IMR-90 (cell line): Measurements from ENCODE around the gene KRT1. TPM values are rescaled to one million over a fixed set of nuclear protein-coding genes. Genes with fewer than 3 reads are reported as not detected.

Experiments used
- ATAC-seq: fragments of 200-7000 bp; cut with Tn5 transposase; 2 replicates; pipeline ENCODE4 v1.9.1; 2020; ENCODE audit warnings: low read depth, mild to moderate bottlenecking, moderate library complexity
- BruUV-seq: library from RNA; stranded (reverse); fragments of 400-500 nt; replicated peaks from 2 replicates; lab custom pipeline; 2021; lab: Mats Ljungman, UMichigan
- CTCF ChIA-PET: fragments of 300-600 bp; formaldehyde crosslinking; extraction: SDS; loops from one replicate; lab custom pipeline; 2021; ENCODE audit warnings: antibody characterized with exemption; lab: Yijun Ruan, JAX
- POLR2A ChIA-PET: fragments of 300-600 bp; sonication (Branson Sonifier 250); formaldehyde crosslinking; loops from one replicate; lab custom pipeline; 2022; ENCODE audit warnings: antibody characterized with exemption; ENCODE audit not compliant: unreplicated experiment; lab: Charles Lee
- DNase-seq: peaks from one replicate; pipeline ENCODE4 v3.0.0; 2013
- H2AFZ ChIP-seq: replicated peaks from 2 replicates; pipeline ENCODE3; 2013; ENCODE audit warnings: low read length, mild to moderate bottlenecking; ENCODE audit not compliant: poor library complexity
- H2AK5ac ChIP-seq: 2 replicates; pipeline ENCODE4 v1.6.1; 2013; ENCODE audit warnings: low read depth, low read length, inconsistent platforms
- H2AK9ac ChIP-seq: replicated peaks from 2 replicates; pipeline ENCODE3; 2013; ENCODE audit warnings: mild to moderate bottlenecking, low read depth, low read length, moderate library complexity; ENCODE audit not compliant: poor library complexity
- H2BK120ac ChIP-seq: 2 replicates; pipeline ENCODE4 v1.6.1; 2013; ENCODE audit warnings: low read depth, low read length, inconsistent platforms
- H2BK15ac ChIP-seq: 3 replicates; pipeline ENCODE4 v1.6.1; 2013; ENCODE audit warnings: low read depth, low read length, inconsistent platforms
- H2BK20ac ChIP-seq: 2 replicates; pipeline ENCODE4 v1.6.1; 2013; ENCODE audit warnings: low read depth, mild to moderate bottlenecking, inconsistent platforms, low read length, moderate library complexity
- H2BK5ac ChIP-seq: 2 replicates; pipeline ENCODE4 v1.6.1; 2013; ENCODE audit warnings: mild to moderate bottlenecking, low read depth, low read length, inconsistent platforms; ENCODE audit not compliant: poor library complexity, severe bottlenecking
- H3K14ac ChIP-seq: replicated peaks from 2 replicates; pipeline ENCODE4 v1.6.1; 2013; ENCODE audit warnings: low read depth, low read length, inconsistent platforms
- H3K18ac ChIP-seq: 2 replicates; pipeline ENCODE4 v1.6.1; 2013; ENCODE audit warnings: low read depth, low read length, control low read depth
- H3K23ac ChIP-seq: 2 replicates; pipeline ENCODE4 v1.6.1; 2013; ENCODE audit warnings: low read depth, low read length, inconsistent platforms
- H3K27ac ChIP-seq: 2 replicates; pipeline ENCODE4 v1.5.1; 2013; ENCODE audit warnings: mild to moderate bottlenecking, control low read depth, low read length; ENCODE audit not compliant: insufficient read depth
- H3K27me3 ChIP-seq: 2 replicates; pipeline ENCODE4 v1.6.1; 2013; ENCODE audit warnings: low read length; ENCODE audit not compliant: control insufficient read depth, insufficient read depth
- H3K36me3 ChIP-seq: 2 replicates; pipeline ENCODE4 v1.6.1; 2013; ENCODE audit warnings: low read length, mixed read lengths; ENCODE audit not compliant: control insufficient read depth, insufficient read depth
- H3K4ac ChIP-seq: 2 replicates; pipeline ENCODE4 v1.6.1; 2013; ENCODE audit warnings: low read depth, low read length, inconsistent platforms
- H3K4me1 ChIP-seq: 2 replicates; pipeline ENCODE4 v1.6.1; 2013; ENCODE audit warnings: low read length, mixed read lengths; ENCODE audit not compliant: control insufficient read depth, insufficient read depth
- H3K4me2 ChIP-seq: 2 replicates; pipeline ENCODE4 v1.6.1; 2013; ENCODE audit warnings: low read depth, mild to moderate bottlenecking, control low read depth, low read length, moderate library complexity
- H3K4me3 ChIP-seq: 2 replicates; pipeline ENCODE4 v1.5.1; 2013; ENCODE audit warnings: low read depth, mild to moderate bottlenecking, control low read depth, low read length, moderate library complexity; ENCODE audit not compliant: insufficient read depth
- H3K56ac ChIP-seq: 2 replicates; pipeline ENCODE4 v1.6.1; 2013; ENCODE audit warnings: low read length, inconsistent platforms; ENCODE audit not compliant: insufficient read depth; ENCODE audit errors: extremely low read depth
- H3K79me1 ChIP-seq, 2 experiments: 2 replicates each; pipeline ENCODE4 v1.6.1; 2013; ENCODE audit warnings: low read length in 2 of 2, inconsistent platforms in 1 of 2, low read depth in 1 of 2
- H3K9ac ChIP-seq: 2 replicates; pipeline ENCODE4 v1.6.1; 2013; ENCODE audit warnings: low read depth, low read length, control low read depth
- H3K9me1 ChIP-seq: 2 replicates; pipeline ENCODE4 v1.6.1; 2013; ENCODE audit warnings: low read length, inconsistent platforms; ENCODE audit not compliant: insufficient read depth
- H3K9me3 ChIP-seq: 2 replicates; pipeline ENCODE4 v1.6.1; 2013; ENCODE audit warnings: low read length; ENCODE audit not compliant: control insufficient read depth, insufficient read depth
- H4K20me1 ChIP-seq: 2 replicates; pipeline ENCODE4 v1.6.1; 2013; ENCODE audit warnings: low read length, inconsistent platforms; ENCODE audit not compliant: insufficient read depth
- H4K5ac ChIP-seq: 2 replicates; pipeline ENCODE4 v1.6.1; 2013; ENCODE audit warnings: mild to moderate bottlenecking, low read depth, low read length, control low read depth
- H4K8ac ChIP-seq, 2 experiments: 2 replicates each; pipeline ENCODE4 v1.6.1; 2013; ENCODE audit warnings: low read depth in 2 of 2, low read length in 2 of 2, control low read depth in 1 of 2, inconsistent platforms in 1 of 2
- H4K91ac ChIP-seq: 2 replicates; pipeline ENCODE4 v1.6.1; 2013; ENCODE audit warnings: low read depth, low read length, inconsistent platforms; ENCODE audit not compliant: insufficient read depth
- BHLHE40 ChIP-seq: fragments of 150-350 bp; IDR thresholded peaks from 2 replicates; pipeline ENCODE4 v1.6.1; 2016; ENCODE audit warnings: mild to moderate bottlenecking, low read depth, low read length
- CEBPB ChIP-seq: IDR thresholded peaks from 2 replicates; pipeline ENCODE4 v1.6.1; 2012; ENCODE audit warnings: low read depth, low read length, improper control_type of control experiment
- CHD1 ChIP-seq: IDR thresholded peaks from 2 replicates; pipeline ENCODE4 v1.6.1; 2012; ENCODE audit warnings: low read depth, low read length, improper control_type of control experiment
- FOS ChIP-seq: fragments of 150-350 bp; IDR thresholded peaks from 2 replicates; pipeline ENCODE4 v1.6.1; 2016; ENCODE audit warnings: low read depth, low read length
- POLR2A ChIP-seq: IDR thresholded peaks from 2 replicates; pipeline ENCODE4 v1.6.1; 2012; ENCODE audit warnings: mild to moderate bottlenecking, low read depth, low read length
- RCOR1 ChIP-seq: IDR thresholded peaks from 2 replicates; pipeline ENCODE4 v1.6.1; 2012; ENCODE audit warnings: mild to moderate bottlenecking, low read length, improper control_type of control experiment; ENCODE audit not compliant: insufficient replicate concordance
- WGBS, 2 experiments: methylation state at CpG; one replicate each; pipeline versions ENCODE4 v1.1.5 to v1.1.7; 2013; ENCODE audit warnings: missing lambda C conversion rate in 2 of 2; ENCODE audit not compliant: insufficient read length in 1 of 2; ENCODE audit errors: extremely low coverage in 2 of 2; 5-methylcytosine and 5-hydroxymethylcytosine counted together
- dilution Hi-C: fragments of 300-500 bp; cut with HindIII; formaldehyde crosslinking; loops from one replicate; pipeline ENCODE4 v1.14.3; 2018; ENCODE audit warnings: low sequenced_read_pairs; ENCODE audit not compliant: unreplicated experiment
- in situ Hi-C: fragments of 300-500 bp; cut with MboI; formaldehyde crosslinking; loops from 3 replicates; pipeline ENCODE4 v1.14.3; 2019; ENCODE audit warnings: low sequenced_read_pairs, inconsistent platforms, mixed read lengths
- intact Hi-C: fragments of 100-400 bp; cut with micrococcal nuclease; formaldehyde crosslinking; loops from 2 replicates; pipeline ENCODE4 v1.10.0; 2022
- polyA plus RNA-seq, 3 experiments: library from polyadenylated mRNA; depleted of rRNA; stranded (reverse); fragments of >200 nt; gene quantifications; 2 replicates each; pipeline ENCODE4 v1.2.3, GENCODE V29; 2012; ENCODE audit warnings: low replicate concordance in 1 of 3
- total RNA-seq: library from RNA; depleted of rRNA; stranded (reverse); fragments of >200 nt; gene quantifications from 2 replicates; pipeline ENCODE4 v1.2.3, GENCODE V29; 2012
- TF ChIP-seq, protein P1 (sequence below): conservative IDR thresholded peaks from 2 replicates; pipeline ENCODE4 v1.5.1; 2012; ENCODE audit warnings: mild to moderate bottlenecking, low read depth, low read length, improper control_type of control experiment

KRT1 gene
- total and polyA plus RNA-seq, 2 of the 4 experiments (the other 2 are of a cell fraction): not detected

DNA sequence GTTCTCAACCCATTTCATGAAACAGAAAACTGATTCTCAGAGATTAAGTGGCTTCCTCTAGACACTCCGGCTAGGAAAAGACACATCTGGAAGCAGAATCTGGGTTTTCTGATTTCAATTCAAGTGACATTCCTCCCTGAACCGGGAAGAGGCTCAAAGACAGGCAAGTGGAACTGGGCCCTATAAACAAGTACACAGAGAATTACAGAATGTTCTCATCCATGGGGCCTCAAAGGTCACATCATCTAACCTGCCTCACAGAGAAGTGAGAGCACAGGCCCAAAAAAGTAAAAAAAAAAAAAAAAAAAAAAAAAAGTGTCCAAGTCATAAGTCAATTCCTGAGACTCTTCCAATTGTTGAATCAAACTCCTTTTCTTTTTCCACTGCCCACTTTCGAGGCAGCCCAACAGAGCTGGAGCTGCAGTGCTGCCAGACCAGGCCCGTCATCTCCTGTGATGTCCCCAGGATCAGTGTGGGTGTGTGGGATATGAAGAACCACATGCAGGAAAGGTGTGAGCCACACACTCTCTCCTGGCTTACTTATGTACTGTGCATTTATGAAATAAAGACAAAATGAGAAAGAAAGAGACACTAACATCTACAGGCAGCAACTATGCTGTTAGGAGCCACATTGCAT lies 2.8 kb upstream of the KRT1 start:
- H3K4me3 ChIP-seq: no peak overlapping the region
- no peak overlapping the region for H3K56ac ChIP-seq
- ATAC-seq (no peak), DNase-seq (no peak)
- no peaks in the 10 kb centered on the region for H3K9me1 ChIP-seq
- H3K23ac ChIP-seq: no peak overlapping the region
- ChIA-PET CTCF (no interaction called here), POLR2A (no interaction called here)
- no peaks in the 10 kb centered on the region for H3K4me1 ChIP-seq
- no peak overlapping the region for H2AK9ac ChIP-seq
- WGBS, 2 experiments: no CpG with 5 or more reads among the region's 4 CpGs
- no peak overlapping the region for H2BK120ac ChIP-seq
- no peak overlapping the region for H2AFZ ChIP-seq
- no peaks in the 10 kb centered on the region for H3K79me1 ChIP-seq
- dilution Hi-C loops: no loop called here
- H3K27ac ChIP-seq: no peak overlapping the region
- H3K4me2 ChIP-seq: no peak overlapping the region
- no peak overlapping the region for H3K4ac ChIP-seq
- intact Hi-C loops: no loop called here
- no peak overlapping the region for H2BK15ac ChIP-seq
- in situ Hi-C loops: no loop called here
- H2BK5ac ChIP-seq: no peak overlapping the region
- no TSS peak for BruUV-seq
- H4K5ac ChIP-seq: no peak overlapping the region
- H2AK5ac ChIP-seq: no peak overlapping the region
- H4K8ac ChIP-seq: no peak overlapping the region
- H3K9me3 ChIP-seq: no peaks in the 10 kb centered on the region
- TF ChIP-seq CEBPB (no peak), RCOR1 (no peak), FOS (no peak), BHLHE40 (no peak), POLR2A (no peak), CHD1 (no peak)
- TF ChIP-seq, protein P1, sequence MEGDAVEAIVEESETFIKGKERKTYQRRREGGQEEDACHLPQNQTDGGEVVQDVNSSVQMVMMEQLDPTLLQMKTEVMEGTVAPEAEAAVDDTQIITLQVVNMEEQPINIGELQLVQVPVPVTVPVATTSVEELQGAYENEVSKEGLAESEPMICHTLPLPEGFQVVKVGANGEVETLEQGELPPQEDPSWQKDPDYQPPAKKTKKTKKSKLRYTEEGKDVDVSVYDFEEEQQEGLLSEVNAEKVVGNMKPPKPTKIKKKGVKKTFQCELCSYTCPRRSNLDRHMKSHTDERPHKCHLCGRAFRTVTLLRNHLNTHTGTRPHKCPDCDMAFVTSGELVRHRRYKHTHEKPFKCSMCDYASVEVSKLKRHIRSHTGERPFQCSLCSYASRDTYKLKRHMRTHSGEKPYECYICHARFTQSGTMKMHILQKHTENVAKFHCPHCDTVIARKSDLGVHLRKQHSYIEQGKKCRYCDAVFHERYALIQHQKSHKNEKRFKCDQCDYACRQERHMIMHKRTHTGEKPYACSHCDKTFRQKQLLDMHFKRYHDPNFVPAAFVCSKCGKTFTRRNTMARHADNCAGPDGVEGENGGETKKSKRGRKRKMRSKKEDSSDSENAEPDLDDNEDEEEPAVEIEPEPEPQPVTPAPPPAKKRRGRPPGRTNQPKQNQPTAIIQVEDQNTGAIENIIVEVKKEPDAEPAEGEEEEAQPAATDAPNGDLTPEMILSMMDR: no peak
- H4K20me1 ChIP-seq: no peaks in the 10 kb centered on the region
- no peak overlapping the region for H4K91ac ChIP-seq
- no peak overlapping the region for H2BK20ac ChIP-seq
- H3K36me3 ChIP-seq: no peaks in the 10 kb centered on the region
- H3K27me3 ChIP-seq: peaks cover 33% of the 10 kb centered on the region
- no peak overlapping the region for H3K14ac ChIP-seq
- H3K18ac ChIP-seq: no peak overlapping the region
- H3K9ac ChIP-seq: no peak overlapping the region
